ENCODE measurements around the gene CYP4V2.
"Not testable (repeated sequence)": the region's sequence is repeated elsewhere in the genome, so short reads cannot be mapped to it uniquely, and the experiment has no call there.

CYP4V2 gene

GRCh38 chr4:186236126-186236525 is 44.8 kb downstream of the CYP4V2 start:
- DNase-seq, result no peak

- no peak for DNase-seq
These were observed 49.1 kb downstream of the CYP4V2 start for GRCh38 chr4:186240452-186240847.

- no peak for DNase-seq
These were observed 49.6 kb downstream of the CYP4V2 start for GRCh38 chr4:186240848-186241491.

- no peak for DNase-seq
These were observed 50.2 kb downstream of the CYP4V2 start for GRCh38 chr4:186241616-186242015.

- not testable (repeated sequence) for DNase-seq
These were observed 50.7 kb downstream of the CYP4V2 start for GRCh38 chr4:186242031-186242430.

GRCh38 chr4:186243331-186243730 is 52.0 kb downstream of the CYP4V2 start:
- no peak for DNase-seq

GRCh38 chr4:186244835-186245234 is 53.5 kb downstream of the CYP4V2 start:
- no peak for DNase-seq

- not testable (repeated sequence) for DNase-seq
These were observed 55.8 kb downstream of the CYP4V2 start for GRCh38 chr4:186247062-186247752.

GRCh38 chr4:186248643-186249042 is 57.3 kb downstream of the CYP4V2 start:
- no peak for DNase-seq

GRCh38 chr4:186249785-186250754 is 58.7 kb downstream of the CYP4V2 start:
- DNase-seq, result no peak

GRCh38 chr4:186250760-186251159 is 59.4 kb downstream of the CYP4V2 start:
- DNase-seq, result no peak

- no peak for DNase-seq
These were observed 63.8 kb downstream of the CYP4V2 start for GRCh38 chr4:186255122-186255521.

GRCh38 chr4:186258216-186258811 is 66.9 kb downstream of the CYP4V2 start:
- no peak for DNase-seq

GRCh38 chr4:186260117-186260503 is 68.7 kb downstream of the CYP4V2 start:
- DNase-seq, result no peak
